ENCODE results near the gene CFAP221.

- no peak for TF ChIP-seq POLR2A (IDR thresholded peaks at IDR 0.05; ENCODE audit: low read depth, low read length)
- TF ChIP-seq TAF1 (IDR thresholded peaks at IDR 0.05; ENCODE audit: low read depth, low read length): no peak
- TF ChIP-seq POLR2AphosphoS5 (IDR thresholded peaks at IDR 0.05; ENCODE audit: low read depth, low read length): no peak
- no peak for TF ChIP-seq SPI1 (IDR thresholded peaks at IDR 0.05; ENCODE audit: low read depth, low read length)
- no peak for TF ChIP-seq PAX5 (IDR thresholded peaks at IDR 0.05; ENCODE audit: insufficient read depth, low read length, severe bottlenecking)
- no peak for TF ChIP-seq POU2F2 (IDR thresholded peaks at IDR 0.05; ENCODE audit: low read depth, low read length)
Measured at GRCh38 chr2:119549241-119549640, 5.0 kb downstream of the CFAP221 start.
